Neural cell (in vitro differentiated cells): ENCODE measurements around the gene CEACAM6. TPM values are rescaled to one million over a fixed set of nuclear protein-coding genes. Genes with fewer than 3 reads are reported as not detected.
"Not testable (repeated sequence)": the region's sequence is repeated elsewhere in the genome, so short reads cannot be mapped to it uniquely, and the experiment has no call there.

Experiments
- H2AFZ ChIP-seq: fragments of 200-600, 300-800 bp; sonication (generic), shearing (Covaris generic); 2 replicates; pipeline ENCODE4 v1.6.0; 2014; ENCODE audit warnings: low read depth, mild to moderate bottlenecking, antibody characterized with exemption, low read length, moderate library complexity
- H3F3A ChIP-seq: fragments of 200-600 bp; shearing (Covaris generic); 2 replicates; pipeline ENCODE4 v1.6.1; 2016; ENCODE audit warnings: mild to moderate bottlenecking, moderate library complexity, mixed read lengths, antibody characterized with exemption, low read length; ENCODE audit not compliant: insufficient read depth, poor library complexity, severe bottlenecking
- H3K27ac ChIP-seq: fragments of 200-600, 300-800 bp; sonication (generic), shearing (Covaris generic); 2 replicates; pipeline ENCODE4 v1.5.1; 2014; ENCODE audit warnings: mild to moderate bottlenecking, low read length, moderate library complexity
- H3K27me3 ChIP-seq: fragments of 300-800, 200-600 bp; sonication (generic), shearing (Covaris generic); 2 replicates; pipeline ENCODE4 v1.6.0; 2014; ENCODE audit warnings: mild to moderate bottlenecking, low read depth, low read length, moderate library complexity; ENCODE audit not compliant: insufficient read depth
- H3K36me3 ChIP-seq: fragments of 300-800, 200-600 bp; sonication (generic), shearing (Covaris generic); 2 replicates; pipeline ENCODE4 v1.5.1; 2014; ENCODE audit warnings: mild to moderate bottlenecking, antibody characterized with exemption, low read length, moderate library complexity; ENCODE audit not compliant: insufficient read depth
- H3K4me2 ChIP-seq: fragments of 300-800, 200-600 bp; sonication (generic), shearing (Covaris generic); 2 replicates; pipeline ENCODE4 v1.6.0; 2014; ENCODE audit warnings: mild to moderate bottlenecking, low read length
- H3K4me3 ChIP-seq: fragments of 300-800, 200-600 bp; sonication (generic), shearing (Covaris generic); 2 replicates; pipeline ENCODE4 v1.5.1; 2014; ENCODE audit warnings: mild to moderate bottlenecking, low read length, moderate library complexity
- H3K79me2 ChIP-seq: fragments of 200-600 bp; shearing (Covaris generic); replicated peaks from 2 replicates; pipeline ENCODE4 v1.6.0; 2014; ENCODE audit warnings: mild to moderate bottlenecking, low read length, moderate library complexity; ENCODE audit not compliant: insufficient read depth
- H3K9ac ChIP-seq: fragments of 300-800, 200-600 bp; sonication (generic), shearing (Covaris generic); 2 replicates; pipeline ENCODE4 v1.6.1; 2016; ENCODE audit warnings: mild to moderate bottlenecking, low read length, mixed read lengths
- H3K9me2 ChIP-seq: fragments of 200-600 bp; shearing (Covaris generic); 2 replicates; pipeline ENCODE4 v1.6.1; 2016; ENCODE audit warnings: mild to moderate bottlenecking, low read length, mixed read lengths; ENCODE audit not compliant: insufficient read depth
- H3K9me3 ChIP-seq: fragments of 200-600, 300-800 bp; sonication (generic), shearing (Covaris generic); 2 replicates; pipeline ENCODE4 v1.6.1; 2016; ENCODE audit warnings: mild to moderate bottlenecking, mixed run types, low read length, moderate library complexity, mixed read lengths
- H4K20me1 ChIP-seq: fragments of 200-600 bp; shearing (Covaris generic); 2 replicates; pipeline ENCODE4 v1.6.1; 2016; ENCODE audit warnings: mild to moderate bottlenecking, mixed run types; ENCODE audit not compliant: insufficient read depth
- EP300 ChIP-seq: fragments of 450-650 bp; conservative IDR thresholded peaks from 2 replicates; pipeline ENCODE4 v1.6.1; 2014; ENCODE audit warnings: antibody characterized with exemption, mild to moderate bottlenecking, moderate library complexity; ENCODE audit not compliant: poor library complexity, severe bottlenecking
- EZH2 ChIP-seq: fragments of 200-600, 300-800 bp; shearing (Covaris generic), sonication (generic); IDR thresholded peaks from 2 replicates; pipeline ENCODE4 v1.6.1; 2014; ENCODE audit warnings: antibody characterized with exemption, low read length, borderline replicate concordance, mild to moderate bottlenecking; ENCODE audit not compliant: insufficient read depth, poor library complexity, severe bottlenecking
- MXI1 ChIP-seq: fragments of 450-650 bp; conservative IDR thresholded peaks from 2 replicates; pipeline ENCODE4 v1.6.1; 2014; ENCODE audit warnings: antibody characterized with exemption, mild to moderate bottlenecking; ENCODE audit not compliant: poor library complexity, severe bottlenecking
- POLR2AphosphoS5 ChIP-seq: IDR thresholded peaks from 2 replicates; pipeline ENCODE4 v1.6.1; 2012
- RAD21 ChIP-seq: fragments of 450-650 bp; conservative IDR thresholded peaks from 2 replicates; pipeline ENCODE4 v1.6.1; 2014; ENCODE audit warnings: antibody characterized with exemption, mild to moderate bottlenecking, moderate library complexity
- SMC3 ChIP-seq: fragments of 450-650 bp; conservative IDR thresholded peaks from 2 replicates; pipeline ENCODE4 v1.6.1; 2014; ENCODE audit warnings: antibody characterized with exemption, mild to moderate bottlenecking, moderate library complexity; ENCODE audit not compliant: poor library complexity
- TAF1 ChIP-seq: IDR thresholded peaks from 2 replicates; pipeline ENCODE4 v1.6.1; 2012; ENCODE audit warnings: low read depth
- polyA plus RNA-seq: library from polyadenylated mRNA; depleted of rRNA; stranded (reverse); fragments of >200 nt; gene quantifications from 2 replicates; pipeline ENCODE4 v1.2.3, GENCODE V29; 2014
- TF ChIP-seq, protein P1 (sequence below): fragments of 450-650 bp; IDR thresholded peaks from 2 replicates; pipeline ENCODE4 v1.5.1; 2014; ENCODE audit warnings: antibody characterized with exemption, mild to moderate bottlenecking, moderate library complexity; ENCODE audit not compliant: poor library complexity, severe bottlenecking
- TF ChIP-seq, protein P2 (sequence below): IDR thresholded peaks from 2 replicates; pipeline ENCODE4 v1.6.1; 2012; ENCODE audit warnings: borderline replicate concordance

Gene CEACAM6
- polyA plus RNA-seq, 1 donor from 2014 or later, result not detected

DNA sequence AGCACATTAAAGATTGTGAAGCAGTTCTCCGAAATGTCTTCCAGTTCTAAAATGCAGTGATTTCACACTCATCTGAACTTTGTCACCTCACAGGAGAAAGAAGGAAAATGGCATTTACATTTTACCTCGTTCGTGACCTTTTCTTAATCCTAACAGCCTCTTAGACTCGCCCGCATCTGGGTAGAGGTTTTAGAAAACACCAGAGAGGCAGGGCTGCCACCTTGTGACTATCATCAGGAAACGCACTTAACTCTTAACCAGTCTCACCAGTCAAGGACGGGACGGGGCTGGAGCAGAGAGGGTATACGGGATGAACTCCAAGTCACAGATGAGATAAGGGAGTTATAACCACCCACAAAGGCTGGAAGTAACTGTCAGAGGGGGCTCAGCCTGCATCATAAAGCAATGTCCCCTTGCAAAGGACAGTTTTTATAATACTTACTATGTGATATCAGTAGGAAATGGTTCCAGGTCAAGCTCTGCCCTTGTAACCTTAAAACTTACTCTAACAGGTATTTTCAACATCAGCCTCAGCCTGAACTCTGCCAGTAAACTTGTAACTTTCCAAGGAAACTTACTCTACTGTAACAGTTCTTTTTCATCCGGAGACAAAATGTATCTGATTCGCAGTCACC lies 8.6 kb upstream of the CEACAM6 start:
- Histone ChIP-seq H3K9me3 (no peaks in the 10 kb centered on the region), H3K27ac (no peak overlapping the region), H2AFZ (no peak overlapping the region), H4K20me1 (no peaks in the 10 kb centered on the region), H3K36me3 (no peaks in the 10 kb centered on the region), H3K27me3 (no peaks in the 10 kb centered on the region), H3K9me2 (no peaks in the 10 kb centered on the region), H3K4me2 (no peak overlapping the region), H3K9ac (no peak overlapping the region), H3K79me2 (no peaks in the 10 kb centered on the region), H3F3A (no peaks in the 10 kb centered on the region), H3K4me3 (no peak overlapping the region)
- TF ChIP-seq SMC3, result no peak
- no peak for TF ChIP-seq MXI1
- TF ChIP-seq, protein P1, sequence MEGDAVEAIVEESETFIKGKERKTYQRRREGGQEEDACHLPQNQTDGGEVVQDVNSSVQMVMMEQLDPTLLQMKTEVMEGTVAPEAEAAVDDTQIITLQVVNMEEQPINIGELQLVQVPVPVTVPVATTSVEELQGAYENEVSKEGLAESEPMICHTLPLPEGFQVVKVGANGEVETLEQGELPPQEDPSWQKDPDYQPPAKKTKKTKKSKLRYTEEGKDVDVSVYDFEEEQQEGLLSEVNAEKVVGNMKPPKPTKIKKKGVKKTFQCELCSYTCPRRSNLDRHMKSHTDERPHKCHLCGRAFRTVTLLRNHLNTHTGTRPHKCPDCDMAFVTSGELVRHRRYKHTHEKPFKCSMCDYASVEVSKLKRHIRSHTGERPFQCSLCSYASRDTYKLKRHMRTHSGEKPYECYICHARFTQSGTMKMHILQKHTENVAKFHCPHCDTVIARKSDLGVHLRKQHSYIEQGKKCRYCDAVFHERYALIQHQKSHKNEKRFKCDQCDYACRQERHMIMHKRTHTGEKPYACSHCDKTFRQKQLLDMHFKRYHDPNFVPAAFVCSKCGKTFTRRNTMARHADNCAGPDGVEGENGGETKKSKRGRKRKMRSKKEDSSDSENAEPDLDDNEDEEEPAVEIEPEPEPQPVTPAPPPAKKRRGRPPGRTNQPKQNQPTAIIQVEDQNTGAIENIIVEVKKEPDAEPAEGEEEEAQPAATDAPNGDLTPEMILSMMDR, result peak; percentile 8

DNA sequence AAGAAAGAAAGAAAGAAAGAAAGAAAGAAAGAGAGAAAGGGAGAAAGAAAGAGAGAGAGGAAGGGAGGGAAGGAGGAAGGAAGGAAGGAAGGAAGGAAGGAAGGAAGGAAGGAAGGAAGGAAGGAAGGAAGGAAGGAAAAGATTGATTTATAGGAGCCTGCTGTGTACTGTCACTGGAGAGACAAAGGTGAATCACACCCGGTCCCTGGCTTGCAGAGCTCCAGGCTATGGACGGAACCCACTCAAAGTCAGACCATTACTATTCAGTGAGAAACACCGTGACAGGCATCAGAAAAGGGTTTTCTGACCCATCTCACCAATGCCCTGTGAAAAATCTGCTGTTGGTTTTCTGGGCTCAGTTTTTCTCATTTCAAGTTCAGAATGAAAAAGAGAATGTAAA lies 7.3 kb upstream of the CEACAM6 start:
- TF ChIP-seq RAD21 (no peak), EZH2 (no peak), EP300 (no peak), SMC3 (no peak), TAF1 (no peak), MXI1 (no peak), POLR2AphosphoS5 (no peak)
- TF ChIP-seq, protein P1, result no peak
- TF ChIP-seq, protein P2, sequence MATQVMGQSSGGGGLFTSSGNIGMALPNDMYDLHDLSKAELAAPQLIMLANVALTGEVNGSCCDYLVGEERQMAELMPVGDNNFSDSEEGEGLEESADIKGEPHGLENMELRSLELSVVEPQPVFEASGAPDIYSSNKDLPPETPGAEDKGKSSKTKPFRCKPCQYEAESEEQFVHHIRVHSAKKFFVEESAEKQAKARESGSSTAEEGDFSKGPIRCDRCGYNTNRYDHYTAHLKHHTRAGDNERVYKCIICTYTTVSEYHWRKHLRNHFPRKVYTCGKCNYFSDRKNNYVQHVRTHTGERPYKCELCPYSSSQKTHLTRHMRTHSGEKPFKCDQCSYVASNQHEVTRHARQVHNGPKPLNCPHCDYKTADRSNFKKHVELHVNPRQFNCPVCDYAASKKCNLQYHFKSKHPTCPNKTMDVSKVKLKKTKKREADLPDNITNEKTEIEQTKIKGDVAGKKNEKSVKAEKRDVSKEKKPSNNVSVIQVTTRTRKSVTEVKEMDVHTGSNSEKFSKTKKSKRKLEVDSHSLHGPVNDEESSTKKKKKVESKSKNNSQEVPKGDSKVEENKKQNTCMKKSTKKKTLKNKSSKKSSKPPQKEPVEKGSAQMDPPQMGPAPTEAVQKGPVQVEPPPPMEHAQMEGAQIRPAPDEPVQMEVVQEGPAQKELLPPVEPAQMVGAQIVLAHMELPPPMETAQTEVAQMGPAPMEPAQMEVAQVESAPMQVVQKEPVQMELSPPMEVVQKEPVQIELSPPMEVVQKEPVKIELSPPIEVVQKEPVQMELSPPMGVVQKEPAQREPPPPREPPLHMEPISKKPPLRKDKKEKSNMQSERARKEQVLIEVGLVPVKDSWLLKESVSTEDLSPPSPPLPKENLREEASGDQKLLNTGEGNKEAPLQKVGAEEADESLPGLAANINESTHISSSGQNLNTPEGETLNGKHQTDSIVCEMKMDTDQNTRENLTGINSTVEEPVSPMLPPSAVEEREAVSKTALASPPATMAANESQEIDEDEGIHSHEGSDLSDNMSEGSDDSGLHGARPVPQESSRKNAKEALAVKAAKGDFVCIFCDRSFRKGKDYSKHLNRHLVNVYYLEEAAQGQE, result no peak
- no peaks in the 10 kb centered on the region for H3K36me3 ChIP-seq
- no peaks in the 10 kb centered on the region for H3K27me3 ChIP-seq
- H4K20me1 ChIP-seq, result no peaks in the 10 kb centered on the region
- no peak overlapping the region for H3K4me3 ChIP-seq
- H3F3A ChIP-seq, result no peaks in the 10 kb centered on the region
- no peak overlapping the region for H3K4me2 ChIP-seq
- no peaks in the 10 kb centered on the region for H3K79me2 ChIP-seq
- no peaks in the 10 kb centered on the region for H3K9me3 ChIP-seq
- no peak overlapping the region for H2AFZ ChIP-seq
- H3K9ac ChIP-seq, result no peak overlapping the region
- H3K27ac ChIP-seq, result no peak overlapping the region
- H3K9me2 ChIP-seq, result no peaks in the 10 kb centered on the region

DNA sequence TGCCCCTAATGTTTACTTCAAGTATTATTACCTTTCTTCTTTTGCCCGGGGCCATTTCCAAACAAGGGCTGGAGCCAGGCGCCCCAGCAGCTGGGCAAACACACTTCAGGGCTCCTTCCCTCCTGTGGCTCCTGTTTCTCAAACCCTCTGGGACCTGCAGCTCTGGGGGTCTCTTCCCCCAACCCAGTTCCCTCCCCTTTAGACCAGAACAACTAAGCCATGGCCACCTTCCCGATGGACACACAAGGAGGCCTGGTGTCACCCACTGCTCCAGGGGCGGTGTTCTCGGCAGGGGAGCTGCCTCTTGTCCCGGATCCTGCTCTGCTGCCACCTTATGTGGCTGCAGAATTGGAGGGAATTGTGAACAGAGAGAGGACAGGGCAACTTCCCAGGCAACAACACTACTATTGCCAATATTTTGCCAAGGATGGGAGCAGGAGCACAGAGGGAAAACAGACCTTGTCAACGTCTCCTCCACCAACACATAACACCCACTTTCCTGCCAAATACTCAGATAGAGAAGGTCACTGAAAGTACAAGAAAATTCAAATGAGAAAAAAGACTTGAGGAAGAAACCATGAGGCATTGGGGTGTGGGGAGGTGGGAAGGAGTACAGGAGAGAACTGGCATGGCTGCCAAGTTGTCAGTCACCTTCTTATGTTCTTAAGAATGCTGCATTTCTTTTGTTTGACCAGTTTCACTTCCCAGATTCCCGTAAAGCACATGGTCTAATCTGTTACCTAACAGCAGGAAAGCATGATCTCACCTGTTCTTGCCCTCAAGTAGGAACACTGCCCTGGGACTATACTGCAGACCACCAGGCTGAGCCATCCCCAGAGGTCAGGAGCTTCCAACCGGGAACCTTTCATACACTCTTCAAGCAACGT lies 4.8 kb upstream of the CEACAM6 start:
- not testable (repeated sequence) for H3K4me3 ChIP-seq, H4K20me1 ChIP-seq, H2AFZ ChIP-seq, H3K36me3 ChIP-seq, H3F3A ChIP-seq, H3K9ac ChIP-seq, H3K9me3 ChIP-seq, H3K9me2 ChIP-seq, H3K79me2 ChIP-seq, H3K4me2 ChIP-seq, H3K27me3 ChIP-seq, H3K27ac ChIP-seq
